Measurements from ENCODE around the gene FLYWCH1. TPM values are rescaled to one million over a fixed set of nuclear protein-coding genes. Genes with fewer than 3 reads are reported as not detected.

Gene FLYWCH1
- total RNA-seq, 1 donor from 2014 or later = 34.5 TPM

GRCh38 chr16:2962334-2963073 is 50.8 kb downstream of the FLYWCH1 start:
- no peak for DNase-seq (ENCODE audit: missing footprints)
- ATAC-seq = no peak
- intact Hi-C loops (cut with DNase I) = no loop called here

DNA sequence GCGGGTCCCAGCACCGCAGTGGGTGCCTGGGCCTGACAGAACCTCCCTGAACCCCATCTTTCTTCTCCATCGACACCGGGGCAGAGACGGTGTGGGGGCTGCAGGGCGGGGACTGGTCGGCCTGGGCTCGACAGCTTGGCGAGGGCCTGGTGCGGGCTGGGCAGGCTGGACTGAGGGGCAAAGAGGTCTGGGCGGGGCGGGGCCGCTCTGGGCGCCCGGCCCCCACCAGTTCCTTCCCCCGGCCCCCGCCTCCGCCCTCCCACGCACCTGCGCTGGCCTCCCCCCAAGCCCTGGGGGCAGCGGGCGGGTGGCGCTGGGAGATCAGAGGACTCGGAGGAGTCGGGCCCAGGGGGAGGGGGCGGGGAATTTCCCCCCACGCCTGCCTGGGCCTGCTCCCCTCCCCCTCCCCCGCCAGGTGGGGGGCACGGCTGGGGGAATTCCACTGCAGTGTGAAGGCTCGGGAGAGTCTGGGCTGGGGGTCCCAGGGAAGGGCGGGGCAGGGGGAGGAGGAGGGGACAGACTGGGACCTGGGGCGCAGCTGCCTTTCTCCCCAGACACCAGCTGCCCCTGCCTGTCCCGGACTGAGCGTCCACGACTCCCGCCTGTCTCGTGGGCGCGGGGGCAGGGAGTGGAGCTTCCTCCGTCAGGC is 51.5 kb downstream of the FLYWCH1 start:
- intact Hi-C loops (cut with DNase I) = no loop called here

DNA sequence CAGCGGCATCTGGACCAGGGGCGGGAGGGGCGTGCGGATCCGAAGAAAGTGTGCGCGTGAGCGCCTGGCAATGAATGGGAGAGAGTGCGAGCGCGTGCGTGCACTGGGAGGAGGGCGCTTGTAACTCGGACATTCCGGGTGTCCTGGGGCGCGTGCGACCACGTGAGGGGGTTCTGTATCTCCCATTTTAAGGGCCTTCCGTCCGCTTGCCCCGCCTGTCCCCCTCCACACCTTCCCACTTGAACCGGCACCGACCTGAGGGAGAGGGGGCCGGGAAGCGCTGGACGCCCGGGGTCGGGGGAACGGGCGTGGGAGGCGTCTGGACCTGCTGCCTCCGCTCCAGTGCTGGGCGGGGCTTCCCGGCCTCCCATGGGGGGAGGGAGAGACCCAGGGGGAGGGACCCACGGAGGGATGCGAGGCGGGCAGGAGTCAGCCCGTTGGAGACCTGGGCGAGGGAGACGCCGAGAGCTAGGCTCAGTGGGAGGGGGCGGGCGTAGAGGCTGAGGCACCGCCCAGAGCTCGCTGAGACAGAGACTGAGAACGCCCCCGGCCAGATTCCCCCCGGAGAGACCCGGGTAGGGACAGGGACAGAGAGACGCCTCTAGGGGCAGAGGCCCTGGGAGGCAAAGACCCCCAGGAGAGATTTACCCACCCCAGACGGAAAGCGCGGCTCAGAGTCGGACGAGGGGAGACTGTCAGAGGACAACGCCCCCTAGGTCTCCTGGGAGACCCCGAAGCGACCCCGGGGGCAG is 52.2 kb downstream of the FLYWCH1 start, which contains the start of gene KREMEN2:
Gene KREMEN2 (plus strand): TSS at position 553 of the 752 bp plus-strand sequence. CDS start 246 bp downstream, outside the sequence.
- intact Hi-C loops (cut with DNase I) = no loop called here
- no peak for ATAC-seq
- no peak for DNase-seq (ENCODE audit: missing footprints)

More for the DNA sequence above, 51.5 kb downstream of the FLYWCH1 start:
- DNase-seq (ENCODE audit: missing footprints) = no peak
- ATAC-seq = no peak

DNA sequence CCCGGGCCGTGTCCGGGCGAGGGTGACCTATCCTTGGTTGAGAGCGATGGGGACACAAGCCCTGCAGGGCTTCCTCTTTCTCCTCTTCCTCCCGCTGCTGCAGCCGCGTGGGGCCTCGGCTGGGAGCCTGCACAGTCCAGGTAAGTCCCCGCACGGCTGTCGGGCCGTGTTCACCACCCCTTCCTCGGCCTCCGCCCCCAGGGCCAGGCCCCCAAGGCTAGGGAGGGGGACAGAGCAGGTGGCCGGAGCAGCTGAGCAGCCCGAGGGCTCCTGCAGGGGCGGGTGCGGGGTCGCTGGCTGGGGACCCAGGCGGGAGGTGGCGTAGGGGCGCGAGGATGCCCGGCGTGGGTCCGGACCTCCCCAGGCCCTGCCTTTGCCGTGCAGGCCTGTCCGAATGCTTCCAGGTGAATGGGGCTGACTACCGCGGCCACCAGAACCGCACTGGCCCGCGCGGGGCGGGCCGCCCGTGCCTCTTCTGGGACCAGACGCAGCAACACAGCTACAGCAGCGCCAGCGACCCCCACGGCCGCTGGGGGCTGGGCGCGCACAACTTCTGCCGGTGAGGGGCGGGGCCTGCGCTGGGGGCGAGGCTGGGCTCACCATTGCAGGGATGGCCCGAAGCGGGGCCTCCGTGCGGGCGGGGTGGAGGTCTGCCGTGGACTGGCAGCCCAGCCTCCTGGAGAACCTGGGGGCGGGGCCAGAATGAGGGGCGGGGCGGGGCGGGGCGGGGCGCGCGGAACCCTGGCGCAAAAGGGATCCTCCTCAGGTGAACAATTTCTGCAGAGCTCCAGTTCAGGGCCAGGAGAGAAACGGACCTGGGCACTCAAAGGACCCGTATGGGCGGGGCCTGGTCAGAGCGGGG is 53.0 kb downstream of the FLYWCH1 start:
- ATAC-seq (no peak), DNase-seq (ENCODE audit: missing footprints) (no peak)
- intact Hi-C loops (cut with DNase I) = no loop called here

DNA sequence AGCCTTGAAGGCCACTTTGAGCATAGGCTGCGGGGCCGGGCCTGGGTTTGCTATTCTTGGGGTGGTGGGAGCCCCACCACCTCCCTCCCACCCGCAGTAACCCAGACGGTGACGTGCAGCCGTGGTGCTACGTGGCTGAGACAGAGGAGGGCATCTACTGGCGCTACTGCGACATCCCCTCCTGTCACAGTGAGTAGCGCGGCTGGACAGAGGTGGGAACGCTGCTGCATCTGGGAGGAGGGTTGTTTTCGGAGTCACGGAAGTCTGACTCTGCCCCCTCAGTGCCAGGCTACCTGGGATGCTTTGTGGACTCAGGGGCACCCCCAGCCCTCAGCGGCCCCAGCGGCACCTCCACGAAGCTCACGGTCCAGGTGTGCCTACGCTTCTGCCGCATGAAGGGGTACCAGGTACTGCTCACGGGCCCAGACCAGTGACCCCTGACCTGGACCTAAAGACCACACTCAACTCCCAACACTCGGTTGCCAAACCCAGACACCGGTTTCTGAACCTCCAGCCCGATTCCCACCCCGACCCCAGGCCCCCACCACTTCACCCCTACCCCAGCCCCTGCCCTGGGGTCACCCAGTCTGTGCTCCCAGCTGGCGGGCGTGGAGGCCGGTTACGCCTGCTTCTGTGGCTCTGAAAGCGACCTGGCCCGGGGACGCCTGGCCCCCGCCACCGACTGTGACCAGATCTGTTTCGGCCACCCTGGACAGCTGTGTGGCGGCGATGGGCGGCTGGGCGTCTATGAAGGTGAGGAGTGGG is 54.5 kb downstream of the FLYWCH1 start:
- ATAC-seq = no peak
- intact Hi-C loops (cut with DNase I) = no loop called here
- DNase-seq (ENCODE audit: missing footprints) = no peak

DNA sequence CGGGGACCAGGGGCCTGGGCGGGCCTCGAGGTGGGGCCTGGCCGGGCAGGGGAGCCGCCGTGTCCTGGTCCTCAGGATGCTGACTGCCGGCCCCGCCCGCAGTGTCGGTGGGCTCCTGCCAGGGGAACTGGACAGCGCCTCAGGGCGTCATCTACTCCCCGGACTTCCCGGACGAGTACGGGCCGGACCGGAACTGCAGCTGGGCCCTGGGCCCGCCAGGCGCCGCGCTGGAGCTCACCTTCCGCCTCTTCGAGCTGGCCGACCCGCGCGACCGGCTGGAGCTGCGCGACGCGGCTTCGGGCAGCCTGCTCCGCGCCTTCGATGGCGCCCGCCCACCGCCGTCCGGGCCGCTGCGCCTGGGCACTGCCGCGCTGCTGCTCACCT is 55.1 kb downstream of the FLYWCH1 start:
- ATAC-seq (no peak), DNase-seq (ENCODE audit: missing footprints) (no peak)
- intact Hi-C loops (cut with DNase I) = no loop called here

- no peak for DNase-seq (ENCODE audit: missing footprints)
- intact Hi-C loops (cut with DNase I) = no loop called here
- no peak for ATAC-seq
Measured at GRCh38 chr16:2967211-2967631, 55.5 kb downstream of the FLYWCH1 start.

DNA sequence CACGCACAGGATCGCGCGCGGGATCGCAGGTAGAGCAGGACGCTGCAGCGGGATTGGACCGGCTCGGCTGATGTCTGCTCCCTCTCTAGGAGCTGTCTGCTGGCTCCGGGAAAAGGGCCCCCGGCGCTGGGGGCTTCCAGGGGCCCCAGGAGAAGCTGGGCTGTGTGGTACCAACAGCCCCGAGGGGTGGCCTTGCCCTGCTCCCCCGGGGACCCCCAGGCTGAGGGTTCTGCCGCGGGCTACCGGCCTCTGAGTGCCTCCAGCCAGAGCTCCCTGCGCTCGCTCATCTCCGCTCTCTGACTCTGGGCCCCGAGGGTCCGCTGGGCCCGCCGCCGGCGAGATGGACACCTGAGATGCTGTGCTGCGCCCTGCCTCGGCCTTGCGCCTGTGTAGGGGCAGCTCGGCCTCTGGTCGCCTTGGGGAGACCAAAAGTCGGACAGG is 56.0 kb downstream of the FLYWCH1 start:
- intact Hi-C loops (cut with DNase I) = no loop called here
- ATAC-seq (no peak), DNase-seq (ENCODE audit: missing footprints) (no peak)

- intact Hi-C loops (cut with DNase I) = no loop called here
- DNase-seq (ENCODE audit: missing footprints) (no peak), ATAC-seq (no peak)
Measured at GRCh38 chr16:2968368-2968737, 56.6 kb downstream of the FLYWCH1 start.

DNA sequence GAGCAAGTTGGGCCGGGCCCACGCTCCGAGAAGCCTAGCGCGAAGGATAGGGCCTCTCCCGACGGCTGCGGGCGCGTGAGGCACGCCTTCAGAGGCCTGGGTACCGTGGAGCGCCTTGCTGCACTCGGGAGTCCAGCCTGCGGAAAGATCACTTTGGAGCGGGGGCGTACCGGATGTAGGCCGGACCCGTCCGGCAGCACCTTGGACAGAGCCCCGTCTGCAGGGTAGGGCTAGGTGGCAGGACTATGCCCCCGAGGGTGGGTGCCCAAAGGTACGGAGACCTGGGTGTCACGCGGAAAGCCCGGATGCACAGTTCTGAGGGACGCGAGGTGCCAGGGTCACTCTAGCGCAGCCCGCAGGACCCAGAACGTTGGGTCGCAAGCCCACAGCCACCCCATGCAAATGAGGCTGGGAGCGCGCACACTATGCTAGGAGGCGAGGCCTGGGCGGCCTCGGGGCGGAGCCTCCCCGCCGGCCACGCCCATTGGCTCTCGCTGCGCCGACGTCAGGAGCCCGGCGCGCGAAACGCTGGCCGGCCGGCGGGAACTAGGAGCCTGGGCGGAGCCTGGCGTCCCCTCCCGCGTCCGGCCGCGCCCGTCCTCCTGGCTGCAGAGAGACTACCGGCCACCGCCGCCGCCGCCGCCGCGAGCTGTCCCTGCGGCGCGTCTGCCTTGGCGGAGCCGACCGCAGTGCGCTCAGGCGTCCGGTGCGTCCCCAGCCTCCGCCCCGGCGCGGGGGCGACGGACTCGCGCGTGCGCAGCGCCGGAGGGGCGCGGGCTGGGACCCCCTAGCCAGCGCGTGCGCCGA is 57.2 kb downstream of the FLYWCH1 start, which contains the start of gene PAQR4:
Gene PAQR4 (plus strand): TSS at position 611 of the 807 bp plus-strand sequence. CDS start 327 bp downstream, outside the sequence.
- peak; percentile 93 for ATAC-seq
- DNase-seq (ENCODE audit: missing footprints) = peak; percentile 95
- intact Hi-C loops (cut with DNase I) = no loop called here

GRCh38 chr16:2969545-2970521 is 58.1 kb downstream of the FLYWCH1 start:
- intact Hi-C loops (cut with DNase I) = no loop called here
- peak; percentile 84 for DNase-seq (ENCODE audit: missing footprints)
- ATAC-seq = peak; percentile 25

DNA sequence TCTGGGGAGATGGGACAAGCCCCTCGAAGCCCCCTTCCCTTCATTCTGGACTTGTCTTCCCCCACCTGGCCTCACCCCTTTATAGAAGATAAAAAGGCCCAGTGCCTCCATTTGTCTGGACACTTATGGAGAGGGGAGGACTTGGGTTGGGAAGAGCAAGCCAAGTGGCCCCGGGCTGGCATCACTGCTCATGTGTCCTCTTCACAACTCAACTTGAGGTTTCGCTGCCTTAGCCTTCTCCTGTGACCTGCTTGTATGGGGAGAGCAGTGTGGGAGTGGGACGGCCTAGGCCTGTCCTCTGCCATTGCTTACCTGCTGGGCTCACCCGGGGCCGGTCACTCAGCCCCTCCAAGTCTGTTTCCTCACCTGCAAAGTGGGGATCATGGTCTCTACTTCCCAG is 58.8 kb downstream of the FLYWCH1 start:
- DNase-seq (ENCODE audit: missing footprints) (no peak), ATAC-seq (no peak)

DNA sequence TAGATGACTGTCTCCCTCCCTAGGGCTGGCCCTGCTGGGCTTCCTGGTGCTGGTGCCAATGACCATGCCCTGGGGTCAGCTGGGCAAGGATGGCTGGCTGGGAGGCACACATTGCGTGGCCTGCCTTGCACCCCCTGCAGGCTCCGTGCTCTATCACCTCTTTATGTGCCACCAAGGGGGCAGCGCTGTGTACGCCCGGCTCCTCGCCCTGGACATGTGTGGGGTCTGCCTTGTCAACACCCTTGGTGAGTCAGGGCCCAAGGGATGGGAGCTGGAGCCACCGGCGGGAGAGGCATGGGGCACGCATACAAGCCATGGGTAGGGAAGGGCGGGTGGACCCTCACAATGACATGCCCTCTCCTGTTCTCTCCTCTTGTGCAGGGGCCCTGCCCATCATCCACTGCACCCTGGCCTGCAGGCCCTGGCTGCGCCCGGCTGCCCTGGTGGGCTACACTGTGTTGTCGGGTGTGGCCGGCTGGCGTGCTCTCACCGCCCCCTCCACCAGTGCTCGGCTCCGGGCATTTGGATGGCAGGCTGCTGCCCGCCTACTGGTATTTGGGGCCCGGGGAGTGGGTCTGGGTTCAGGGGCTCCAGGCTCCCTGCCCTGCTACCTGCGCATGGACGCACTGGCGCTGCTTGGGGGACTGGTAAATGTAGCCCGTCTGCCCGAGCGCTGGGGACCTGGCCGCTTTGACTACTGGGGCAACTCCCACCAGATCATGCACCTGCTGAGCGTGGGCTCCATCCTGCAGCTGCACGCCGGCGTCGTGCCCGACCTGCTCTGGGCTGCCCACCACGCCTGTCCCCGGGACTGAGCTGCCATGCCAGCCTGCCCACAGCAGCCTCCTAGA is 59.6 kb downstream of the FLYWCH1 start:
- DNase-seq (ENCODE audit: missing footprints) = no peak
- no peak for ATAC-seq
- intact Hi-C loops (cut with DNase I) = no loop called here

More for the DNA sequence above, 58.8 kb downstream of the FLYWCH1 start:
- intact Hi-C loops (cut with DNase I) = no loop called here

DNA sequence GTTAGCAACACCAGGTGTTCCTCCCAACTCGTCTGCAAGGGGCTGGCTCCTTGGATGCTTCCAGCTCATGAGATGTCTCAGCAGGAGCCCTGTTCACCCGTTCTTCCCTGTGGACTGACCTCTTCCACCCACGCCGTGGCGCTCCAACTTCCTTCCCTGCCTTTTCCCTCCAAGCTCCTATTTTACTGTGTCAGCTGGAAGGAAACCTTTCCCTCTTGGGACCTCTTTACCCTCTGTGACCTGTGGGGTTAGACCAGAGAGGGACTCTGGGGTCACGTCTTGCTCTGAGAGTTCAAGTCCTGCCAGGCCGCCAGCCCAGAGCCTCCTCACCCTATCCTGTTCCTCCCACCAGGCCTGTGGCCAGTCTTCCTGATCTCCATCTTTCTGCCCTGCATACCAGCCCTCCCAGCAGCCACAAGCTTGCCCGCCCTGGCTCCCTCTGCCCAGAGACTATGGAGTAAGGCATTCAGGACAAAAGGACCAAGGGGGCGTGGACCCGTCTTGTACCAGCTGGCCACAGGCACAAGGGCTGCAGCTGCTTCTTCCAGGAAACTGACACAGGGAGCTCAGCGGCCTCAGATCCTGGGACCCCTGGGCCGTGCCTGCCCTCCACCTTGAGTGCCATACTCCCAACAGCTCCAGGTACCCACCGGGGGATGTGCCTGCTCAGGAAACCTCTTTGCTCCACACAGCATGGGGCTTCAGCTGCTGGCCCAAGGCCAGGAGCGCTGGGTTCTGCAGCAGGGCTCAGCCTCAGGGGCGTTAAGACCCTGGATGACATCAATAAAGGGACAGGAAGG is 60.5 kb downstream of the FLYWCH1 start:
- ATAC-seq (no peak), DNase-seq (ENCODE audit: missing footprints) (no peak)
- intact Hi-C loops (cut with DNase I) = no loop called here

All from Right ventricle myocardium inferior (tissue), 1 donor.